ENCODE measurements around the gene GCLM. TPM values are rescaled to one million over a fixed set of nuclear protein-coding genes. Genes with fewer than 3 reads are reported as not detected.
A peak's percentile ranks its signal among the peaks of the same experiment; 100 is the strongest.

Gene GCLM
- total and polyA plus RNA-seq, 9 of the 15 experiments (the other 6 are each of a cell fraction or from before 2014, with no cell fraction given), result 9.3 to 71.6 (median 24.5) TPM

DNA sequence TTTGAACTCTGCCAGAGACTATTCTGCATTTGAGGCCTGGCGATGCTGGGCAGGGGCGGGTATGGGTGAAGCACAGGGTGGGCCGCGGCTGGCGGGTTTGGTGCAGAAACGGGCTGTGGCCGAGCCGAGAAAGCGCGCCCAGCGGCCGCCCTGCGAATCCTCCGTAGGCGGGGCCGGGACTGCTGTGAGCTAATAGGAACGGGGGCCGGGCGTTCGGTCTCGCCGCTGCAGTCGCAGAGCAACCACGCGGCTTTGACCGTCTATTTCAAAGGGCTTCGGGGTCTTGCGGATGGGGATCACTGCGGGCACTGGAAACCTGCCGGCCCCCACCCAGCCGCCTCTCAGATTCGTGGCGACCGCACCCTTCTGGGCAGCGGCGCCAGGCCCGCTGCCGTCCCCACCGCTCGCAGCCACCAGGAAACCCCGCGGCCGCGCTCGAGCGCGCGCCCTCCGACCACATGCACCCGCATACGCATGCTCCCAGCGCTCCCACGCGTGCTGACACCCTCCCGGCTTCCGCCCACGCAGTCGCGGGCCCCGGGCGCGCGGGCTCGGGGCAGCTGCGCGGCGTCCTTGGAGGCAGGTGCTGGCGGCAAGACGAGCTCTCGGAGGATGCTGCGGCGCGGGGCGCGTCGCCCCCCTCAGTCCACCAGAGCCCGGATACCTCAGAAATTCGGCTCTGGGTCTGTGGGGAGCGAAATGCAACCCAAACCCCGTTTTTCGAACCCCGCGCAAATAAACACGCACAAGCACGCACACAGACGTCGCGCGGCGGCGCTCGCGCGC lies 62.8 kb downstream of the GCLM start (continued):
- TF ChIP-seq ATF6 (CRISPR knock-in tag; IDR thresholded peaks at IDR 0.05), result 0 out of 2 replicates have a peak, but pooled peaks have one; percentile 36
- TF ChIP-seq KAT7 (CRISPR knock-in tag; IDR thresholded peaks at IDR 0.05; ENCODE audit: borderline replicate concordance), result no peak
- TF ChIP-seq, protein P1, sequence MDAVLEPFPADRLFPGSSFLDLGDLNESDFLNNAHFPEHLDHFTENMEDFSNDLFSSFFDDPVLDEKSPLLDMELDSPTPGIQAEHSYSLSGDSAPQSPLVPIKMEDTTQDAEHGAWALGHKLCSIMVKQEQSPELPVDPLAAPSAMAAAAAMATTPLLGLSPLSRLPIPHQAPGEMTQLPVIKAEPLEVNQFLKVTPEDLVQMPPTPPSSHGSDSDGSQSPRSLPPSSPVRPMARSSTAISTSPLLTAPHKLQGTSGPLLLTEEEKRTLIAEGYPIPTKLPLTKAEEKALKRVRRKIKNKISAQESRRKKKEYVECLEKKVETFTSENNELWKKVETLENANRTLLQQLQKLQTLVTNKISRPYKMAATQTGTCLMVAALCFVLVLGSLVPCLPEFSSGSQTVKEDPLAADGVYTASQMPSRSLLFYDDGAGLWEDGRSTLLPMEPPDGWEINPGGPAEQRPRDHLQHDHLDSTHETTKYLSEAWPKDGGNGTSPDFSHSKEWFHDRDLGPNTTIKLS (IDR thresholded peaks at IDR 0.05; ENCODE audit: borderline replicate concordance, low read depth), result peak; percentile 36; the same call in 1 of the 2 replicates
- TF ChIP-seq, protein P2, sequence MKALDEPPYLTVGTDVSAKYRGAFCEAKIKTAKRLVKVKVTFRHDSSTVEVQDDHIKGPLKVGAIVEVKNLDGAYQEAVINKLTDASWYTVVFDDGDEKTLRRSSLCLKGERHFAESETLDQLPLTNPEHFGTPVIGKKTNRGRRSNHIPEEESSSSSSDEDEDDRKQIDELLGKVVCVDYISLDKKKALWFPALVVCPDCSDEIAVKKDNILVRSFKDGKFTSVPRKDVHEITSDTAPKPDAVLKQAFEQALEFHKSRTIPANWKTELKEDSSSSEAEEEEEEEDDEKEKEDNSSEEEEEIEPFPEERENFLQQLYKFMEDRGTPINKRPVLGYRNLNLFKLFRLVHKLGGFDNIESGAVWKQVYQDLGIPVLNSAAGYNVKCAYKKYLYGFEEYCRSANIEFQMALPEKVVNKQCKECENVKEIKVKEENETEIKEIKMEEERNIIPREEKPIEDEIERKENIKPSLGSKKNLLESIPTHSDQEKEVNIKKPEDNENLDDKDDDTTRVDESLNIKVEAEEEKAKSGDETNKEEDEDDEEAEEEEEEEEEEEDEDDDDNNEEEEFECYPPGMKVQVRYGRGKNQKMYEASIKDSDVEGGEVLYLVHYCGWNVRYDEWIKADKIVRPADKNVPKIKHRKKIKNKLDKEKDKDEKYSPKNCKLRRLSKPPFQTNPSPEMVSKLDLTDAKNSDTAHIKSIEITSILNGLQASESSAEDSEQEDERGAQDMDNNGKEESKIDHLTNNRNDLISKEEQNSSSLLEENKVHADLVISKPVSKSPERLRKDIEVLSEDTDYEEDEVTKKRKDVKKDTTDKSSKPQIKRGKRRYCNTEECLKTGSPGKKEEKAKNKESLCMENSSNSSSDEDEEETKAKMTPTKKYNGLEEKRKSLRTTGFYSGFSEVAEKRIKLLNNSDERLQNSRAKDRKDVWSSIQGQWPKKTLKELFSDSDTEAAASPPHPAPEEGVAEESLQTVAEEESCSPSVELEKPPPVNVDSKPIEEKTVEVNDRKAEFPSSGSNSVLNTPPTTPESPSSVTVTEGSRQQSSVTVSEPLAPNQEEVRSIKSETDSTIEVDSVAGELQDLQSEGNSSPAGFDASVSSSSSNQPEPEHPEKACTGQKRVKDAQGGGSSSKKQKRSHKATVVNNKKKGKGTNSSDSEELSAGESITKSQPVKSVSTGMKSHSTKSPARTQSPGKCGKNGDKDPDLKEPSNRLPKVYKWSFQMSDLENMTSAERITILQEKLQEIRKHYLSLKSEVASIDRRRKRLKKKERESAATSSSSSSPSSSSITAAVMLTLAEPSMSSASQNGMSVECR (CRISPR knock-in tag; IDR thresholded peaks at IDR 0.05), result no peak; the same call in none of the 2 replicates
- no peak for TF ChIP-seq FOXM1 (IDR thresholded peaks at IDR 0.05; ENCODE audit: low read depth)
- TF ChIP-seq FOXM1 (CRISPR knock-in tag; IDR thresholded peaks at IDR 0.05; ENCODE audit: low read depth), result no peak
- peak; percentile 84 for TF ChIP-seq POLR2G (IDR thresholded peaks at IDR 0.05; ENCODE audit: low read depth, low read length)
- TF ChIP-seq PHTF2 (CRISPR knock-in tag; IDR thresholded peaks at IDR 0.05), result no peak

All from K562 (cell line).